Mammary epithelial cell (primary cell): Measurements from ENCODE around the gene FGFR4.

Experiments
- EZH2 ChIP-seq: IDR thresholded peaks from 2 replicates; pipeline ENCODE4 v1.6.1; 2012; ENCODE audit warnings: low read length, inconsistent platforms, borderline replicate concordance
- TF ChIP-seq, protein P1 (sequence below), 2 donors: IDR thresholded peaks in 1 of 2; conservative IDR thresholded peaks in 1 of 2; 2 replicates each; pipeline ENCODE4 v1.5.1; 2011 to 2012; ENCODE audit warnings: inconsistent platforms in 2 of 2, low read length in 2 of 2, mild to moderate bottlenecking in 2 of 2, control low read depth in 1 of 2, low read depth in 1 of 2; ENCODE audit not compliant: insufficient read depth in 1 of 2; ENCODE audit errors: extremely low read depth in 1 of 2

DNA sequence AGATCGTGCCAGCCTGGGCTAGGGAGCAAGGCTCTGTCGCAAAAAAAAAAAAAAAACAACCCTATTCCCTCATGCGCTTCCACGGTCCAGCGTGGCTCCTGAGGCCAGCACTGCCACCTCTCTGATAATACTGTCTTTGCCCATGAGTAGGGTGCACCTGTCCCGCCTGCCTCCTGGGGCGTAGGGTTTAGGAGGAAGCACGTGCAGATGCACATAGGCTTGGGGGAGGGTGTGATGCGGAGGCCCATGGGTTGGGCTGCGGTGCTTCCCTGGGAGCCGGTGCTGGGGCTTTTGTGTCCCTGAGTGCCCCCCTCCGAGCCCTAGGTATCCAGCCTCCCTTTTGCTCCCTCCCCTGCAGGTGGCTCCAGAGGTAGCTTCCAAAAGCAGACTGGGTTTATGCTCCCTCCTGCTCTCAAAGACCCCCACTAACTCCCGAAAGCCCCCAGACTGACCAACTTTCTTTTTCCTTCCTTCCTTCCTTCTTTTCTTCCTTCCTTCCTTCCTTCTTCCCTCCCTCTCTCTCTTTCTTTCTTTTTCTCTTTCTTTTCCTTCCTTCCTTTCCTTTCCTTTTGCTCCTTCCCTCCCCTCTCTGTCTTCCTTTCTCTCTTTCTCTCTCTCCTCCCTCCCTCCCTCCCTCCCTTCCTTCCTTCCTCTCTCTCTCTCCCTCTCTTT lies 12.8 kb downstream of the FGFR4 start:
- TF ChIP-seq, protein P1, sequence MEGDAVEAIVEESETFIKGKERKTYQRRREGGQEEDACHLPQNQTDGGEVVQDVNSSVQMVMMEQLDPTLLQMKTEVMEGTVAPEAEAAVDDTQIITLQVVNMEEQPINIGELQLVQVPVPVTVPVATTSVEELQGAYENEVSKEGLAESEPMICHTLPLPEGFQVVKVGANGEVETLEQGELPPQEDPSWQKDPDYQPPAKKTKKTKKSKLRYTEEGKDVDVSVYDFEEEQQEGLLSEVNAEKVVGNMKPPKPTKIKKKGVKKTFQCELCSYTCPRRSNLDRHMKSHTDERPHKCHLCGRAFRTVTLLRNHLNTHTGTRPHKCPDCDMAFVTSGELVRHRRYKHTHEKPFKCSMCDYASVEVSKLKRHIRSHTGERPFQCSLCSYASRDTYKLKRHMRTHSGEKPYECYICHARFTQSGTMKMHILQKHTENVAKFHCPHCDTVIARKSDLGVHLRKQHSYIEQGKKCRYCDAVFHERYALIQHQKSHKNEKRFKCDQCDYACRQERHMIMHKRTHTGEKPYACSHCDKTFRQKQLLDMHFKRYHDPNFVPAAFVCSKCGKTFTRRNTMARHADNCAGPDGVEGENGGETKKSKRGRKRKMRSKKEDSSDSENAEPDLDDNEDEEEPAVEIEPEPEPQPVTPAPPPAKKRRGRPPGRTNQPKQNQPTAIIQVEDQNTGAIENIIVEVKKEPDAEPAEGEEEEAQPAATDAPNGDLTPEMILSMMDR (conservative IDR thresholded peaks at IDR 0.05 in 1 of 2, IDR thresholded peaks at IDR 0.05 in 1 of 2; ENCODE audit: extremely low read depth in 1 of 2, insufficient read depth in 1 of 2, low read depth in 1 of 2, low read length in 2 of 2): no peak
- TF ChIP-seq EZH2: no peak
